NCI-H524 (cell line): ENCODE measurements around the gene CACNG7.
A peak's percentile ranks its signal among the peaks of the same experiment; 100 is the strongest.
"Not testable (repeated sequence)": the region's sequence is repeated elsewhere in the genome, so short reads cannot be mapped to it uniquely, and the experiment has no call there.

Source experiments
- DNase-seq, 2 experiments: peaks; one replicate each; lab custom pipeline; 2025; lab: John Stamatoyannopoulos, UW

The CACNG7 gene, protein sequence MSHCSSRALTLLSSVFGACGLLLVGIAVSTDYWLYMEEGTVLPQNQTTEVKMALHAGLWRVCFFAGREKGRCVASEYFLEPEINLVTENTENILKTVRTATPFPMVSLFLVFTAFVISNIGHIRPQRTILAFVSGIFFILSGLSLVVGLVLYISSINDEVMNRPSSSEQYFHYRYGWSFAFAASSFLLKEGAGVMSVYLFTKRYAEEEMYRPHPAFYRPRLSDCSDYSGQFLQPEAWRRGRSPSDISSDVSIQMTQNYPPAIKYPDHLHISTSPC

DNA sequence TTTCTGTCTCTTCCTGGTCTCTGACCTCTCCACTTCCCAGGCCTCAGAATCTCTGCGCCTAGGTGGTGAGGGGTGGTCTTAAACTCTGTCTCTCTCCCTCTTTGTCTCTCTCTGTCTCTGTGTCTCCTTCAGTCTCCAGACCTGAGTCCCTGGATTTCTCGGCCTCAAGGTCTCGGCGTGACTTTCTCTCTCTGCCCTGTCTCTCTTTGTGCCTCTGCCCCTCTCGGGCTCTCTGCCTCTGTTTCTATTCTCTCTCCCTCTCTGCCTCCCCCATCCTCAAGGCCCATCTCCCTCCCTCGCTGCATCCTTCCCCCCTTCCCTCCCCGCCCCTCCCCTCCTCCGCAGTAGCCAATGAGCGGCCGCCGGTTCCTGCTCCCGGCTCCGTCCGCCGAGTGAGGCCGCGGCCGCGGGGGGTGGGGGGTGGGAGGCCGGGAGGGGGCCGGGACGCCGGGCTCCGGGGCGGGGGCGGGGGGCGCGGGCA, at the start of gene CACNG7:
TSS of gene CACNG7 (plus strand) at position 344 of the 481 bp plus-strand sequence. CDS start 3,554 bp downstream, outside the sequence.
- DNase-seq, result no peak

DNA sequence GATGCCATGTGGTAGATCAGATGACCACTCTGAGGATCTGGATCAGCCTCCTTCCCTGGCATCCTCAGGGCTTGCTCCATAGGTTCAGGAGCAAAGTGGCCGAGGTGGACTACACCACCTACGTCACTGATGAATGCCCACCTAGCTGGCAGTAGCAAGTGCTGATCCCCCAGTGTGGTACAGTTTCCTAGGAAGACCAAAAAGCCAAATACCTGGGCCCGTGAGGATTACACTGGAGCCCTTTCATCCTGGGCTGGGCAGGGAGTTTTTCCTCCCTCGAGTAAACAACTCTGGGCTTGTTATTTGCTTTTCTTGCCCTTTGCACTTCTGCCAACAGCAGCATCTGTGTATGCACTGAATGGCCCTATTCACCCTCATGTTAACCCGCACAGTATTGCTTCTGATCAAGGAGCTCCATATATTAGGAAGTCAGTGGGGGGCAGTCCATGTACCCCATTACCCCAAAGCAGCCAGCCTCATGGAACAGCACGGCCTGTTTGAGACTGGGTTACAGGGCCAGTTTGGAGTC, 44.7 kb upstream of the CACNG7 start:
- DNase-seq, result no peak

DNA sequence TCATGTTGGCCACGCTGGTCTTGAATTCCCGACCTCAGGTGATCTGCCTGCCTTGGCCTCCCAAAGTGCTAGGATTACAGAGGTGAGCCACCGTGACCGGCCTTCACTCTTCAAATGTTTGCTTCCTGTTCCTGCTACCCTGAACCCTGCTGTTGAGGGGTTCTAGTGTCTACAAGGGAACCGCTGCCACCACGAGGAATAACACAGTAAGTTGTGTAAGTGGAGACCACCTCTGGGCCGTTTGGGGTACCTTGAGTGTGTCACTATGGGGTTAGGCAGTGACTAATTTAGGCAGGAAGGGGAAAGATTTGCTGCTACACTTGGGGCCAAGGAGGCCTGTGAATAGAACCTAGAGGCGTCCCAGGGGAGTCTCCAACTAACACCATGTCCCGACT, 43.6 kb upstream of the CACNG7 start:
- no peak for DNase-seq

DNA sequence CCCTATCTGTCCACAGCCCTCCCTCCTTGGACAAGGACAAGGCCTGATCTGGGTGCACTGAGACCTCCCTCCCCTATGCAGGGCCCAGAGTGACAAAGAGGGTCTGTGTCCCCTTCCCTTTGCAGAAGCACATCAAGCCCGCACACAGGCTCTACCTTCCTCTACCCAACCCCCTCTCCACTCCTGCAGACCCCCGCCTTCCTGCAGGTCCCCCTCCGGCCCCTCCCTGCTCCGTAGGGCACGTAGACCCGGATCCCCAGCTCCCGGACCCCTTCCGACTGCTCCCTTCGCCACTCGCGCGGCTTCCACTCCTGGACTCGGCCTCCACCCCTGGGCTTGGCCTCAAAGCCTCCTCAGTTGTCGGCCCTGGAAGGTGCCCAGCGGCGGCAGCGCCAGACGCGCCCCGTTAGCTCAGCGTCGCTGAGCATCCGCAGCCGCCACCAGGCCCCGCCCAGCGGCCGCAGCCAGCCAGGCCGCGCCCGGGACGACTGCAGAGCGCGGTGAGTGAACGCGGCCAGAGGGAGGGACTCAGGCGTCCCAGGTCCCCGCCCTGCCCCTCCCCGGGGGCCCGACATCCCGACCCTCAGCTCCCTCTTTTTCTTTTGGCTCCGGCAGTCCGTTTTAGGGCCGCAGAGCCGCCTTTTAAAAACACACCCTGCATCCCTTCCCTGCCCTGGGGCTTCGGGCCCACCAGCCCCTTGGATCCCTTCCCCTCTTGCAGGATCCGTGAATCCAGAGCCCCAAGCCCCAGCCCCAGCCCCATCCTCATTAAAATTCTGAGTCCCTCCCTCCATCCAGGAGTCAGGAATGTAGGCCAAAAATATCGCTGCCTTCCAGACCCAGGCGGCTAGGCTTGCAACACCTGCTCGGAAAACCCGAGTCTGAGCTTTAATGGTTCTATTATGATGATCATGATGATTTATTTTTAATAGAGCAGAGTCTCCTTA, 42.9 kb upstream of the CACNG7 start:
- no peak for DNase-seq

DNA sequence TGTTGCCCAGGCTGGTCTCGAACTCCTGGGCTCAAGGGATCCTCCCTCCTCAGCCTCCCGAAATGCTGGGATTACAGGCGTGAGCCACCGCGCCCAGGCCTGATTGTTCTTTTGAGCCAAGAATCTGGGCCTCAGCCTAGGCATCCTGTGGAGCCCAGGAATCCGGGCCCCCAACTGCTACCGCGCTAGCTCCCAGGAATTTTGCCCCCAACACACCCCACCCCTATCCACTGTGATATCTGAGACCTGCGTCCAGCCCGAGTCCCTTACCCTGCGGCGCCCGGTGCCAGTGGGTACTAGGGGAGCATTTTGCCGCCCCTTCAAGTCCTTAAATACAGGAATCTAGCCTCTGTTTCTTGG, 42.2 kb upstream of the CACNG7 start:
- no peak for DNase-seq

DNA sequence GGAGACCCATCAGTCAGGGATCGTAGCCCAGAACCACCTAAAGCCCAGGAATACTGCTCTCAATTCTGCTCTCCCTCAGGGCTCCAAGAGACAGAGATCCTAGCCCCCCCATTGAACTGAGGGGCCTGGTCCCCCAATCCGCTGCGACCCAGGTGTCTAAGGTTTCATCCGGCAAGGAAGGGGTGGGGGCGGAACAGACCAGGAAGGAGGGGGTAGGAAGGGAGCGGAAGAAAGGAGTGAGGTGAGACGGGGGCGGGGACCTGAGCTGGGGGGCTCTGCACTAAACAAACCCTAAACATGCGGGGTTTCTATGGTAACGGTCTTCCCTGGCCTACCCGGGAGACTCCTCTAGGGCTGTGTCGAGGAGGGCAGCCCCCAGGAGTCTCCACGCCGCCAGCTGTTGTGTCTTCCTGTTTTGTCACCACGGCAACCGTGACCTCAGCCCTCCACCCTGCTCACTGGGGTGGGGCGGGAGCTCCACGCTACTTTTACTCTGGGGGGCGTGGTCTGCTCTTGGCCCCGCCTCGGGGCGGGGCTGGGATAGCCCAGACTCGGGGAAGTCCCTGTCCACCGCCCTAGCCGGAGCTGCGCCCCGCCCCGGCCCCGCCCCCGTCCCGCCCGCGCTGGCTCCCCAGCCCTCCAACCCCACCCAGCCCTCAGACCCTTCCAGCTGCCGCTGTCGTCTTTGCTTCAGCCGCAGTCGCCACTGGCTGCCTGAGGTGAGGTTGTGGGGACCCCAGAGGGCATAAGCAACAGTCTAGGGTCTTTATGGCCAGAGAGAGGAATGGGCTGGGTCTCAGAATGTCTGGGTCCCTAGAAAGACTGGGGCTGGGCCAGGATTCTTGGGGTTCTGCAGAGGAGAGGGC, 41.6 kb upstream of the CACNG7 start, which contains the start of gene MYADM:
TSS of gene MYADM (plus strand) at position 659 of the 866 bp plus-strand sequence. CDS start 5,647 bp downstream, outside the sequence.
- peak in 1 of 2 experiments; percentile 5 for DNase-seq

DNA sequence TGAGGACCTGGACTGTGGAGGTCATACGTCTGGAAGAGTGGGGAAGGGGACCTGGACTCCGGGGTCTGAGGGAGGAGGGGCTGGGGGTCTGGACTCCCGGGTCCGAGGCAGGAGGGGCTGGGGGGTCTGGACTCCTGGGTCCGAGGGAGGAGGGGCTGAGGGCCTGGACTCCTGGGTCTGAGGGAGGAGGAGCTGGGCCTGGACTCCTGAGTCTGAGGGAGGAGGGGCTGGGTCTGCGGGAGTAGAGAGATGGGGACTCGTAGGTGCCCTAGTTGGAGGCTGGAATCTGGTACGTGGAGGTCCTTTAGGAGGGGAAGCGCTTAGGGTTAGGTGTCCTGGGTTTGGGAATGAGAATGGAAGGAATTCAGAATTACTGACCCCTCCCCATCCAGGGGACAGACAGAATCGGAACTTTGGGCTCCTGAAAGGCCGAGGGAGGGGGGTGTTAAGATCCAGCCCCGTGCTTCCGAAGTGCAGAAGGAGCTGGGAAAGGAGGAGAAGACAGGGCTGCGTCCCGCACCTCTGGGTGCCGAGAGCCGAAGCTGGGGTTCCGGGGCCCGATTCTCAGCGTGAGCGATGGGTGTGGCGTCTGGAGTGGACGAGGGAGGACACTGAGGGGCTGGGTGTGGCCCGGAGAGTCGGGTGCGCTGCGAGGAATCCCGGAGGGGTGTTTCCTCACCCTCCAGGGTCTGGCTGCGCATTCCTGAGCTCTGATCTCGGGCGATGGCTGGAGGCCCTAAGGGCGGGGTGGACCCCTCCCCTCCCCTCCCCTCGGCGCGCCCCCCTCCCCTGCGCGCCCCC, 40.8 kb upstream of the CACNG7 start:
- DNase-seq, result no peak

DNA sequence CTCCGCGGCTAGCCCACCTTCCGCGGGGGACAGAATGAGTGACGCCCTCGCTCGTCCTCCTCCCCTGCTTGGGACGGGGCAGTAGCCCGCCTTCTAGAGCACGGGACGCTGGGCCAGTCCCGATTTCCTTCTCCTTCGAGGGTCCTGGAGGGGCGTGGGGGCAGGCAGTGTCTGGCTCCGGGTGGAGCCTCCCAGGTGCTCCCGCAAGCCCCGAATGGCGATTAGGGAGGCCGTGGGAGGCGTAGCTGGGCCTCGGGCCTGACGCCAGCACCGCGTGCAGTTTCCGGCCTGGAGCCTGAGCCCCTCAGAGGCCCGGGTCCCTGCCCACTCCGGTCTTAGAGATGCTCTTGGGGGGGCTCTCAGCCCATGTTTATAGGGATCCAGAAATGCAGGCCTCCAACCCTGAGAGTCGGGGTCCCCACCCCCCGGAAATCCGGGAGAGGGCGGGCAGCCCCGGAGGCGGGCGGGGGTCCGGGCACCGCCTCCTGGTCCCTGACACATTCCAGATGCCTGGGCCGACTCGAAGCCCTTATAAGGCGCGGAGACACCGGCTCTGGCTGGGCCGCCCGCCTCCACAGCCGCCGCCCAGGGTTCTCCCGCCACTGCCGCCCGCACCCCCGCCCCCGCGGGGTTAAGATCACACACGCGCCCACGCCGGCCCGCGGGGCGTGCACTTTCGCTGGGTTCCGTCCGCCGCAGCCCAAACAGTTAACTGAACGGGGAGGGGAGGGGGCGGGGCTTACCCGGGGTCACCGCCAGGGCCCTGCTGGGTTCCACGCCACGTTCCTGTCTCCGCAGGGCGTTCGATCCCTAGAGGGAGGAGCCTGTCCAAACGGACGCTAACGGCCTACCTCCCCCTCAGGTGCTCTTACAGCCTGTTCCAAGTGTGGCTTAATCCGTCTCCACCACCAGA, 39.9 kb upstream of the CACNG7 start:
- DNase-seq, result no peak

DNA sequence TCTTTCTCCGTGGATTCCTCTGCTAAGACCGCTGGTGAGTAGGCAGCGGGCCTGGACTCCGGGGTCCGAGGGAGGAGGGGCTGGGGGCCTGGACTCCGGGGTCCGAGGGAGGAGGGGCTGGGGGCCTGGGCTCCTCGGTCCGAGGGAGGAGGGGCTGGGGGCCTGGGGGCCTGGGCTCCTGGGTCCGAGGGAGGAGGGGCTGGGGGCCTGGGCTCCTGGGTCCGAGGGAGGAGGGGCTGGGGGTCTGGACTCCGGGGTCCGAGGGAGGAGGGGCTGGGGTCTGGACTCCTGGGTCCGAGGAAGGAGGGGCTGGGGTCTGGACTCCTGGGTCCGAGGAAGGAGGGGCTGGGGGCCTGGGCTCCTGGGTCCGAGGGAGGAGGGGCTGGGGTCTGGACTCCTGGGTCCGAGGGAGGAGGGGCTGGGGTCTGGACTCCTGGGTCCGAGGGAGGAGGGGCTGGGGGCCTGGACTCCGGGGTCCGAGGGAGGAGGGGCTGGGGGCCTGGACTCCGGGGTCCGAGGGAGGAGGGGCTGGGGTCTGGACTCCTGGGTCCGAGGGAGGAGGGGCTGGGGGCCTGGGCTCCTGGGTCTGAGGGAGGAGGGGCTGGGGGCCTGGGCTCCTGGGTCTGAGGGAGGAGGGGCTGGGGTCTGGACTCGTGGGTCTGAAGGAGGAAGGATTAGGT, 39.1 kb upstream of the CACNG7 start:
- DNase-seq, result not testable (repeated sequence)

DNA sequence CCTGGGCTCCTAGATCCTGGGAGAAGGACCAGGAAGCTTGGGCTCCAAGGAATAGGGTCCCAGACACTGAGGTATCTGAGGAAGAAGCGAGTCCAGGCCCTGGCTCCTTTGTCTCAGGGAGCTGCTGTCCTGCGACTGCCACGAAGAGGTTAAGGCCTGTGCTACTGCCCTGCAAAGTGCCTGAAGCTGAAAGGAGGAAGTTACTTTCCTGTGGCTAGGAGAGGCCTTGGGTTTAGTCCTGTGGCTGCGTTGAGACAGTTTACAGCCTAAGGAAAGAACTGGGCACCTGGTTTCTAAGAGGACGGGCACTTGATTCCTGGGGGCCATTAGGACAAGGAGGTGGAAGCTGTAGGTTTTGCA, 38.6 kb upstream of the CACNG7 start:
- no peak for DNase-seq

DNA sequence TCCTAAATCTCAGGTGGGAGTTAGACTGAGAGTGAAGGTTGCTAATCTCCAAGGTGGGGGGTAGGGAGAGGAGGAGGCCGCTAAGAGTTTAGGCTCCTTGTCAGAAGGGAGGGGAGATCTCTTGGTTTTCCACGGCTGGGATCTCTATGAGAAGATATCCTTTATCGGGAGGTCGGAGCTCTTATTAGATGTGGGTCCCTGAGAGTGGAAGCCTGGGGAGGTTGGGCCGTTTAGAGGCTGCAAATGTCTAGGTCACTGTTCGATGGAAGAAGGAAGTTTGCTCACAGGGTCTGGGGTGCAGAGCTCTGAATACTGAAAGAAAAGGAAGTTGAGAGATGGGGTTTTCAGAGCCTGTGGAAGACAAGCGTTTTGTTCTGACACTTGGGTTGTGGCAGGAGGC, 37.6 kb upstream of the CACNG7 start:
- no peak for DNase-seq

DNA sequence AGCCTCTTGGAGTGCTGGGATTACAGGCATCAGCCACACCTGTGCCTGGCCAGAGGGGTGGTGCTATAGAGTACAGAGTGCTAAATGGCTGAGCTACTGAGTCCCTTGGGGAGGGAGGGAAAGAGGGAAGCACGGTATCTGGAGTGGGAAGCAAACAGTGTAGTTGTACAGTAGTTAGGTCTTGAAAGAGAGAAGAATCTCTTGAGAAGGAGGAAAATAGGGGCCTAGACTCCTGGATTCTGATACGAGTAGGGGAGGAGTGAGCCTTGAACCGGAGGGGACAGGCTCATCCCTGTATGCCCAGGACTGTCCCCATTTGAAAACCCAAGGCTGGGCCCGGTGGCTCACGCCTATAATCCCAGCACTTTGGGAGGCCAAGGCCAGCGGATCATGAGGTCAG, 36.3 kb upstream of the CACNG7 start:
- no peak for DNase-seq

DNA sequence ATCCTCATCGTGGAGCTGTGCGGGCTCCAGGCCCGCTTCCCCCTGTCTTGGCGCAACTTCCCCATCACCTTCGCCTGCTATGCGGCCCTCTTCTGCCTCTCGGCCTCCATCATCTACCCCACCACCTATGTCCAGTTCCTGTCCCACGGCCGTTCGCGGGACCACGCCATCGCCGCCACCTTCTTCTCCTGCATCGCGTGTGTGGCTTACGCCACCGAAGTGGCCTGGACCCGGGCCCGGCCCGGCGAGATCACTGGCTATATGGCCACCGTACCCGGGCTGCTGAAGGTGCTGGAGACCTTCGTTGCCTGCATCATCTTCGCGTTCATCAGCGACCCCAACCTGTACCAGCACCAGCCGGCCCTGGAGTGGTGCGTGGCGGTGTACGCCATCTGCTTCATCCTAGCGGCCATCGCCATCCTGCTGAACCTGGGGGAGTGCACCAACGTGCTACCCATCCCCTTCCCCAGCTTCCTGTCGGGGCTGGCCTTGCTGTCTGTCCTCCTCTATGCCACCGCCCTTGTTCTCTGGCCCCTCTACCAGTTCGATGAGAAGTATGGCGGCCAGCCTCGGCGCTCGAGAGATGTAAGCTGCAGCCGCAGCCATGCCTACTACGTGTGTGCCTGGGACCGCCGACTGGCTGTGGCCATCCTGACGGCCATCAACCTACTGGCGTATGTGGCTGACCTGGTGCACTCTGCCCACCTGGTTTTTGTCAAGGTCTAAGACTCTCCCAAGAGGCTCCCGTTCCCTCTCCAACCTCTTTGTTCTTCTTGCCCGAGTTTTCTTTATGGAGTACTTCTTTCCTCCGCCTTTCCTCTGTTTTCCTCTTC, 35.1 kb upstream of the CACNG7 start:
- no peak for DNase-seq

DNA sequence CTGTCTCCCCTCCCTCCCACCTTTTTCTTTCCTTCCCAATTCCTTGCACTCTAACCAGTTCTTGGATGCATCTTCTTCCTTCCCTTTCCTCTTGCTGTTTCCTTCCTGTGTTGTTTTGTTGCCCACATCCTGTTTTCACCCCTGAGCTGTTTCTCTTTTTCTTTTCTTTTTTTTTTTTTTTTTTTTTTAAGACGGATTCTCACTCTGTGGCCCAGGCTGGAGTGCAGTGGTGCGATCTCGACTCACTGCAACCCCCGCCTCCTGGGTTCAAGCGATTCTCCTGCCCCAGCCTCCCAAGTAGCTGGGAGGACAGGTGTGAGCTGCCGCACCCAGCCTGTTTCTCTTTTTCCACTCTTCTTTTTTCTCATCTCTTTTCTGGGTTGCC, 34.5 kb upstream of the CACNG7 start:
- no peak for DNase-seq

DNA sequence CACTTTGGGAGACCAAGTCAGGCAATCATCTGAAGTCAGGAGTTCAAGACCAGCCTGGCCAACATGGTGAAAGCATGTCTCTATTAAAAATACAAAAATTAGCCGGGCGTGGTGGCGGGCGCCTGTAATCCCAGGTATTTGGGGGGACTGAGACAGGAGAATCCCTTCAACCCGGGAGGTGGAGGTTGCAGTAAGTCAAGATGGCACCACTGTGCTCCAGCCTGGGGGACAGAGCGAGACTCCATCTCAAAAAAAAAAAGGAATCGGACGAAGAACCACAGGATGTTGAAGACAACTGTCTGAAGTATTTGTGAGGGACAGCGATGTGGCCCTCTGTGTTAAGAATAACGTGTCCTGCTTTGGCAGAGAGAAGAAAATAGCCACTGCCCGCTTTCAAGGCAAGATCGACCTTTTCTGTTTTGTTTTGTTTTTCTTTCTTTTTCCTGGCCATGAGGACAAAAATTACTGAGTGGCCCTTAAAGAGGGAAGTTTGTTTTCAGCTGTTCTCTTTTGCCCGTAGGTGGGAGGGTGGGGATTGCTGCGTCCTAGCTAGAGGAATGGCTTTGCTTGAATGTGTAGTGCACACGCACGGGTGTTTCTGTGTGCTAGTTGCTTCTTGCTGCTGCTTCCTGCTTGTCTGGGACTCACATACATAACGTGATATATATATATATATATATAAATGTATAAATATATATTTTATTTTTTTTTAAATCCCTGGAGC, 33.3 kb upstream of the CACNG7 start:
- DNase-seq, result no peak

DNA sequence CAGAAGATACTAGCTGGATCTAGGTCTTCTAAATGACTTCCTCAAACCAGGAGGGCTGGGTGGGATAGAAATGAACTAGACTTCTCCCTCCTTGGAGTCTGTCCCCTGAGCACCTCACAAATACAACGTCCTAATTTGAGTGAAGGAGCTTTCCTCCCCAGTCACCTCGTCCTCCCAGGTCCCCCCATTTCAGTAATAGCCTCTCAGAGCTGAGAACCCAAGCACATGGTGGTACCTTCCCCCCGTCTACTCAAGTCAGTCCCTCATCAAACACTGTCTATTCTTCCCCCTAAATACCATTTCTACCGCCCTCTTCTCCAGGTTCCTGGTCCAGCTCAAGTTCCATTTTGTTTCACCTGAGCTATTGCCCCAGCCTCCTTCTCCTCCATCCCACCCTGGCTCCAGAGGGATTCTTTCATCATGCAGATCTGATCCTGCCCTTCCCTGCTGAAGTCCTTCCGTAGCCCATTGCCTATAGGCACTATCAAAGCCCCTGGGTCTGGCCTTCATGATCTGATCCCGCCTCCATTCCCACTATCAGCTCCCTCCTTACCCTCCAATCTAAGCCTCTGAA, 32.3 kb upstream of the CACNG7 start:
- DNase-seq, result no peak

DNA sequence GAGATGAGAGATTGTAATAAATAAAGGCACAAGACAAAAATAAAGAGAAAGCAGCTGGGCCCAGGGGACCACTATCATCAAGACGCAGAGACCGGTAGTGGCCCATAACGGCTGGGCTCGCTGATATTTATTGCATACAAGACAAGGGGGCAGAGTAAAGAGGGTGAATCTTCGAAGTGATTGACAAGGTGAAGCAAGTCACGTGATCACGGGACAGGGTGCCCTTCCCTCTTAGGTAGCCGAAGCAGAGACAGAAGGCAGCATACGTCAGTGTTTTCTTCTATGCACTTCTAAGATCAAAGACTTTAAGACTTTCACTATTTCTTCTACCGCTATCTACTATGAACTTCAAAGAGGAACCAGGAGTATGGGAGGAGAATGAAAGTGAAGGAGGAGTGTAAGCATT, 31.7 kb upstream of the CACNG7 start:
- no peak for DNase-seq

DNA sequence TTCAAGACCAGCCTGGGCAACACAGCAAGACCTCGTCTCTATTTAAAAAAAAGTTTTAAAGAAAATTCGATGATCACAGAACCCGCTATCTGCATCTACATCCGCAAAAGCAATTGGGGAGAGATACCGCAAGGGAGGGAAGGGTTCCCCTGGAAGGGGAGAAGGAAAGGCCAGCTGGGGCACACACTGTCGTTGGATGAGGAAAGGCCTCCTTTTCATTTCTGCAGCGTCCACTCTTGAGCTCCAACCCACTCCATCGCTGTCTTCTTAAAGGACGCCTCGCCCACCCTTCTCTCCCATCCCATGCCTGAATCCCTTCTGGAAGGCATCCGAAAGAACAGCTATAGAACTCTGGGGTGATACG, 30.3 kb upstream of the CACNG7 start:
- no peak for DNase-seq
